ENCODE data around the gene MTLN. TPM values are rescaled to one million over a fixed set of nuclear protein-coding genes. Genes with fewer than 3 reads are reported as not detected.
"Not testable (repeated sequence)": the region's sequence is repeated elsewhere in the genome, so short reads cannot be mapped to it uniquely, and the experiment has no call there.

The MTLN gene
- total and polyA plus RNA-seq, 9 donors, result 28.6 to 106 (median 52.2) TPM

GRCh38 chr2:110221938-110222337 lies 9.6 kb upstream of the MTLN start:
- H3K27ac ChIP-seq (ENCODE audit: low read length), result no peak overlapping the region
- no peak overlapping the region for H3K4me3 ChIP-seq (ENCODE audit: low read length)
- 55% methylated on average over 4 of the region's 4 CpGs for WGBS (ENCODE audit: insufficient coverage)
- H3K9me3 ChIP-seq (replicated peaks; ENCODE audit: control insufficient read depth, low read depth, low read length), result no peaks in the 10 kb centered on the region
- DNase-seq, result no peak
- H3K36me3 ChIP-seq (ENCODE audit: control insufficient read depth, insufficient read depth, low read length), result no peaks in the 10 kb centered on the region
- H3K4me1 ChIP-seq (ENCODE audit: control insufficient read depth, insufficient read depth, low read length), result peaks cover 2% of the 10 kb centered on the region
- peaks cover 9% of the 10 kb centered on the region for H3K27me3 ChIP-seq (ENCODE audit: control insufficient read depth, insufficient read depth, low read length)

GRCh38 chr2:110220190-110220564 lies 7.8 kb upstream of the MTLN start:
- no peak for DNase-seq
- Histone ChIP-seq H3K4me1 (ENCODE audit: control insufficient read depth, insufficient read depth, low read length) (peaks cover 2% of the 10 kb centered on the region), H3K4me3 (ENCODE audit: low read length) (no peak overlapping the region), H3K27ac (ENCODE audit: low read length) (no peak overlapping the region), H3K9me3 (replicated peaks; ENCODE audit: control insufficient read depth, low read depth, low read length) (no peaks in the 10 kb centered on the region), H3K36me3 (ENCODE audit: control insufficient read depth, insufficient read depth, low read length) (no peaks in the 10 kb centered on the region), H3K27me3 (ENCODE audit: control insufficient read depth, insufficient read depth, low read length) (peaks cover 9% of the 10 kb centered on the region)
- no CpG with 5 or more reads among the region's 2 CpGs for WGBS (ENCODE audit: insufficient coverage)

- WGBS (ENCODE audit: insufficient coverage), result 71% methylated on average over 1 of the region's 1 CpG
- Histone ChIP-seq H3K9me3 (replicated peaks; ENCODE audit: control insufficient read depth, low read depth, low read length) (no peaks in the 10 kb centered on the region), H3K36me3 (ENCODE audit: control insufficient read depth, insufficient read depth, low read length) (no peaks in the 10 kb centered on the region), H3K4me1 (ENCODE audit: control insufficient read depth, insufficient read depth, low read length) (peaks cover 2% of the 10 kb centered on the region), H3K27ac (ENCODE audit: low read length) (no peak overlapping the region), H3K27me3 (ENCODE audit: control insufficient read depth, insufficient read depth, low read length) (peaks cover 9% of the 10 kb centered on the region), H3K4me3 (ENCODE audit: low read length) (no peak overlapping the region)
- no peak for DNase-seq
Observed at GRCh38 chr2:110219496-110220189, 7.3 kb upstream of the MTLN start.

- not testable (repeated sequence) for H3K27me3 ChIP-seq (ENCODE audit: control insufficient read depth, insufficient read depth, low read length); H3K9me3 ChIP-seq (replicated peaks; ENCODE audit: control insufficient read depth, low read depth, low read length)
Observed at GRCh38 chr2:110218889-110219288, 6.5 kb upstream of the MTLN start.

DNA sequence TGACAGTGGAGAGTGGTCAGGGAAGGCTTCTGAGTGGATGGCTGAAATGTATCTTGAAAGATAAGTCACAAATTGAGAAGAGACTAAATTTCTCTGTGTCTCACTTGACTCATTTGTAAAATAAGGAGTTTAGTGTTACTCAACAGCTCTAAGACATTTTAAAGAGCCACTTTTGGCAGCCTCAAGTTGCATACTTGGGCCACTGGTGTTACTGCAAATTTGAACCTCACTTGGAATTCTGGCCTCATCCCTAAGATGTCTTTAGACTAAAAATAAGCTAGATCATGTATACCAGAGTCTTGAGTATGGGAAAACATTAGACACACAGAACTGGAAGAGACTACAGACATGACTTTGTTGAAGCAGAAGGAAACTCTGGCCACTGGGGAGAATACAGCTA lies 4.5 kb upstream of the MTLN start:
- Histone ChIP-seq H3K27me3 (ENCODE audit: control insufficient read depth, insufficient read depth, low read length) (peaks cover 3% of the 10 kb centered on the region), H3K27ac (ENCODE audit: low read length) (peak overlapping the region; percentile 4), H3K9me3 (replicated peaks; ENCODE audit: control insufficient read depth, low read depth, low read length) (no peaks in the 10 kb centered on the region), H3K36me3 (ENCODE audit: control insufficient read depth, insufficient read depth, low read length) (no peaks in the 10 kb centered on the region), H3K4me3 (ENCODE audit: low read length) (no peak overlapping the region), H3K4me1 (ENCODE audit: control insufficient read depth, insufficient read depth, low read length) (peaks cover 2% of the 10 kb centered on the region)
- no peak for DNase-seq

More at GRCh38 chr2:110218889-110219288, 6.5 kb upstream of the MTLN start:
- not testable (repeated sequence) for H3K4me1 ChIP-seq (ENCODE audit: control insufficient read depth, insufficient read depth, low read length); H3K27ac ChIP-seq (ENCODE audit: low read length); H3K36me3 ChIP-seq (ENCODE audit: control insufficient read depth, insufficient read depth, low read length); H3K4me3 ChIP-seq (ENCODE audit: low read length); DNase-seq
- 100% methylated on average over 5 of the region's 7 CpGs for WGBS (ENCODE audit: insufficient coverage)

DNA sequence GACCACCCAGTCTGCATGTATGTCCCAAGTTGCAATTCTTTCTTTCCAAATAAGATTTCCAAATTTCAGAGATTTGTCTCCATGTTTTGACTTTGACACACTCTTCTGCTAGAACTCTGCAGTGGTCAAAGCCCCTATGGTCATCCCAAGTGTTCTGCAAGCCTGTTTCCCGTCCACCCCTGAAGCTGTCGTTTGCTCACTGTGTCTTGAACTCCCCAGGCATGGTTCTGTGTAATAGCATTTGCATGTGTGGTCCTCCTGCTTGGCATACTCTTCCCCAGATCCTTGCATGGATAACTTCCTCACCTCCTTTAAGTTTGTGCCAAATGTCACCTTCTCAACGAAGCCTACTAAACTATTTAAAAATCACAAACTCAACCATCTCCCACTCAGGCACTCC lies 3.9 kb upstream of the MTLN start:
- Histone ChIP-seq H3K36me3 (ENCODE audit: control insufficient read depth, insufficient read depth, low read length) (no peaks in the 10 kb centered on the region), H3K4me3 (ENCODE audit: low read length) (no peak overlapping the region), H3K27me3 (ENCODE audit: control insufficient read depth, insufficient read depth, low read length) (peaks cover 3% of the 10 kb centered on the region), H3K27ac (ENCODE audit: low read length) (no peak overlapping the region), H3K4me1 (ENCODE audit: control insufficient read depth, insufficient read depth, low read length) (peaks cover 2% of the 10 kb centered on the region), H3K9me3 (replicated peaks; ENCODE audit: control insufficient read depth, low read depth, low read length) (no peaks in the 10 kb centered on the region)
- DNase-seq, result no peak
- 29% methylated on average over 1 of the region's 3 CpGs for WGBS (ENCODE audit: insufficient coverage)

- Histone ChIP-seq H3K4me1 (ENCODE audit: control insufficient read depth, insufficient read depth, low read length) (peaks cover 5% of the 10 kb centered on the region), H3K27me3 (ENCODE audit: control insufficient read depth, insufficient read depth, low read length) (peaks cover 3% of the 10 kb centered on the region), H3K36me3 (ENCODE audit: control insufficient read depth, insufficient read depth, low read length) (peaks cover under 1% of the 10 kb centered on the region), H3K4me3 (ENCODE audit: low read length) (no peak overlapping the region), H3K9me3 (replicated peaks; ENCODE audit: control insufficient read depth, low read depth, low read length) (no peaks in the 10 kb centered on the region), H3K27ac (ENCODE audit: low read length) (no peak overlapping the region)
- WGBS (ENCODE audit: insufficient coverage), result 63% methylated on average over 2 of the region's 4 CpGs
- peak; percentile 26 for DNase-seq
Observed at GRCh38 chr2:110215566-110216158, 3.3 kb upstream of the MTLN start.

DNA sequence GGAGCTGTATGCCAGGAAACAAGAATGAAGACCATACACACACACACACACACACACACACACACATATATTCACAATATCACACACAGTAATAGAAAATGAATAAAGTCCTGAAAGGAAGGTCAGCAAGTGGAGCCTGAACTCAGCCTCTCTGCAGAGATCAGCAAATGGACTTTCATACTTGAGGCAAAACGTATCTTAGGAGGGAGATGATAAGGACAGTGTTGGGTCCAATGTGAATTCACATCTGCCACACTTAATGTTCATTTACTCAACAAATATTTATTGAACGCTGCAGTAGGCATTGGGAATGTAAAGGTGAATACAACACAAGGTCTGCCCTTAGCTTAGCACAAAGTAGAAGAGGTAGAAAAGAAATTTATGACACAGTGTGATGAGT lies 2.7 kb upstream of the MTLN start:
- Histone ChIP-seq H3K36me3 (ENCODE audit: control insufficient read depth, insufficient read depth, low read length) (peaks cover 4% of the 10 kb centered on the region), H3K27me3 (ENCODE audit: control insufficient read depth, insufficient read depth, low read length) (peaks cover 3% of the 10 kb centered on the region), H3K4me1 (ENCODE audit: control insufficient read depth, insufficient read depth, low read length) (peaks cover 5% of the 10 kb centered on the region), H3K9me3 (replicated peaks; ENCODE audit: control insufficient read depth, low read depth, low read length) (no peaks in the 10 kb centered on the region), H3K27ac (ENCODE audit: low read length) (no peak overlapping the region), H3K4me3 (ENCODE audit: low read length) (no peak overlapping the region)
- no CpG with 5 or more reads among the region's 2 CpGs for WGBS (ENCODE audit: insufficient coverage)
- DNase-seq, result no peak

DNA sequence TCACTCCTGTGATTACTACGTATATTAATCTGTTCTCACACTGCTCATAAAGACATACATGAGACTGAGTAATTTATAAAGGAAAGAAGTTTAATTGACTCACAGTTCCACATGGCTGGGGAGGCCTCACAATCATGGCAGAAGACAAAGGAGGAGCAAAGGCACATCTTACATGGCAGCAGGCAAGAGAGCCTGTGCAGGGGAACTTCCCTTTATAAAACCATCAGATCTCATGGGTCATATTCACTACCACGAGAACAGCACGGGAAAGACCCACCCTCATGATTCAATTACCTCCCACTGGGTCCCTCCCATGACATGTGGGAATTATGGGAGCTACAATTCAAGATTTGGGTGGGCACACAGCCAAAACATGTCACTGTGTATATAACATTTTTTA lies 1.2 kb upstream of the MTLN start:
- no CpG with 5 or more reads among the region's 3 CpGs for WGBS (ENCODE audit: insufficient coverage)

DNA sequence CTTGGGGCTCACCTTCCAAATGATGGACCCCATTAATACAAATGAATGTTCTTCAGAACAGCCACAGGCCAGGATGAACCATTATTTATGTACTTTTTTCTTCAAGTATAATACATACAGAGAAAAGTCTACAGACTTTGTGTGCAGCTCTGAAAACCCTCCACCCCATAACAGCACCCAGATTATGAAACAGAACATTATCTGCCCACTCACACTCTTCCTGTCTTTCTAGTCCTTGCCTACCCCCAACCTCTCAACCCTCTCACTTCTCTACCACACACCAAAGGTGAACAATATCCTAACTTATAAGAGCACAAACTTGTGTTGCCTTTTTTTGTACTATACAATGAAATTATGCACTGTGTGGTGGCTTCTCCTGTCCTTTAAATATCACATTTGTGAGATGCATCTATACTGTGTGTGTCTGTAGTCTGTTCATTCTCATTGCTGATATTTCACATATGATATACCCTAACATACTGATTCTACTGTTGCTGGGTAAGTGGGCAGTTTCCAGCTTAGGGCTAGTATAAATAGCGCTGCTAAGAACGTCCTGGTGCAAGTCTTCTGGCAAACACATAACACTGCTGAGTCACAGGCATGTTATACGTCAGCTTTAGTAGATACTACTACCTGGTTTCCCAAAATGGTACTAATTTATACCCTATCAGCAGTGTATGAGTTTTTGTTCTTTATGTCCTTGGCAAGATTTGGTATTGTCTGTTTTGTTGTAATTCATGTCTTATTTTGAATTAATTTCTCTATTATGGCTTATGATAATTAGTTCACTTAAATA lies 6.5 kb downstream of the MTLN start:
- no CpG with 5 or more reads among the region's 3 CpGs for WGBS (ENCODE audit: insufficient coverage)
- no peak overlapping the region for H3K27ac ChIP-seq (ENCODE audit: low read length)
- H3K4me3 ChIP-seq (ENCODE audit: low read length), result no peak overlapping the region

More for the DNA sequence above, 1.2 kb upstream of the MTLN start:
- not testable (repeated sequence) for H3K4me3 ChIP-seq (ENCODE audit: low read length); H3K36me3 ChIP-seq (ENCODE audit: control insufficient read depth, insufficient read depth, low read length); H3K9me3 ChIP-seq (replicated peaks; ENCODE audit: control insufficient read depth, low read depth, low read length); H3K27me3 ChIP-seq (ENCODE audit: control insufficient read depth, insufficient read depth, low read length); H3K27ac ChIP-seq (ENCODE audit: low read length); H3K4me1 ChIP-seq (ENCODE audit: control insufficient read depth, insufficient read depth, low read length); DNase-seq

More for the DNA sequence above, 6.5 kb downstream of the MTLN start:
- no peak for DNase-seq
- no peaks in the 10 kb centered on the region for H3K9me3 ChIP-seq (replicated peaks; ENCODE audit: control insufficient read depth, low read depth, low read length)
- peaks cover 10% of the 10 kb centered on the region for H3K36me3 ChIP-seq (ENCODE audit: control insufficient read depth, insufficient read depth, low read length)
- H3K4me1 ChIP-seq (ENCODE audit: control insufficient read depth, insufficient read depth, low read length), result peaks cover 3% of the 10 kb centered on the region
- no peaks in the 10 kb centered on the region for H3K27me3 ChIP-seq (ENCODE audit: control insufficient read depth, insufficient read depth, low read length)
